BLaER1 treated with 17β-estradiol and CSF1 and Interleukin-3, amounts not matched to agents 10 nM and 100 nM (cell line): Measurements from ENCODE around the gene SPINK5.

Source experiments
- H3K27ac ChIP-seq, 11 experiments: shearing (Covaris generic); formaldehyde crosslinking; 2 replicates each; pipeline ENCODE4 v1.8.1; 2022
- H3K27me3 ChIP-seq, 11 experiments: shearing (Covaris generic); formaldehyde crosslinking; 2 replicates each; pipeline ENCODE4 v1.8.1; 2022
- H3K36me3 ChIP-seq, 11 experiments: shearing (Covaris generic); formaldehyde crosslinking; 2 replicates each; pipeline ENCODE4 v1.8.1; 2022
- H3K4me1 ChIP-seq, 10 experiments: shearing (Covaris generic); formaldehyde crosslinking; 2 replicates each; pipeline ENCODE4 v1.8.1; 2022
- H3K4me2 ChIP-seq, 11 experiments: shearing (Covaris generic); formaldehyde crosslinking; 2 replicates each; pipeline ENCODE4 v1.8.1; 2022
- H3K4me3 ChIP-seq, 10 experiments: shearing (Covaris generic); formaldehyde crosslinking; 2 replicates each; pipeline ENCODE4 v1.8.1; 2022
- H3K9ac ChIP-seq, 11 experiments: shearing (Covaris generic); formaldehyde crosslinking; 2 replicates each; pipeline ENCODE4 v1.8.1; 2022
- H3K9me3 ChIP-seq, 11 experiments: shearing (Covaris generic); formaldehyde crosslinking; replicated peaks in 1 of 11; 2 replicates each; pipeline ENCODE4 v1.8.1; 2022
- H4K20me1 ChIP-seq, 11 experiments: shearing (Covaris generic); formaldehyde crosslinking; 2 replicates each; pipeline ENCODE4 v1.8.1; 2022
- Cebpa-rat ChIP-seq, 11 experiments: shearing (Covaris generic); IDR thresholded peaks; 2 replicates each; pipeline ENCODE4 v1.8.1; 2022

The SPINK5 gene

GRCh38 chr5:148060309-148060708 is 3.5 kb upstream of the SPINK5 start:
- H3K27ac ChIP-seq = no peak overlapping the region
- no peaks in the 10 kb centered on the region for H3K27me3 ChIP-seq
- H3K9ac ChIP-seq = no peak overlapping the region
- H3K4me1 ChIP-seq = no peaks in the 10 kb centered on the region
- no peak for TF ChIP-seq Cebpa-rat (IDR thresholded peaks at IDR 0.05)
- no peak overlapping the region for H3K4me2 ChIP-seq
- H3K9me3 ChIP-seq = peaks cover 17 to 27% (median 21%) of the 10 kb centered on the region in 11 experiments
- H4K20me1 ChIP-seq = no peaks in the 10 kb centered on the region
- H3K36me3 ChIP-seq = no peaks in the 10 kb centered on the region
- H3K4me3 ChIP-seq = no peak overlapping the region

DNA sequence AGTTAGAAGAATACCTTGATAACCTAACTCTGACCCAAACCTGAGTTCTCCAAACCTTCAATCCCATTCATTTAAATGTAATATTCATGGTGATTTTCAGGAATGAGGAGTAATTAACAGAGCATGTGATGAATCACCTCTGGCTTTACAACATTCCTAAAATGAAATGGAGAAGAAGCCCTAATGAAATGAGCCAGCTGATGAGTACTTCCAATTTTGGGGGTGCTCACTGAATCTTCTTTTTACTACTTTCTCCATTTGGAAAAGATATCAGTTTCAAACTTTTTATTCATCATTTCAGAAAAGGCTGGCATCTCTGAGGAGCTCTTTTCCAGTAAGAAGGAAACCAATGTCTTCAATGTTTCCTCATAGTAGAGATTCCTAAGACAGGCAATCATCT is 2.9 kb upstream of the SPINK5 start:
- H3K4me3 ChIP-seq = no peak overlapping the region
- no peak for TF ChIP-seq Cebpa-rat (IDR thresholded peaks at IDR 0.05)
- no peak overlapping the region for H3K4me2 ChIP-seq
- H3K9ac ChIP-seq = no peak overlapping the region
- H3K27ac ChIP-seq = no peak overlapping the region
- peaks cover 11 to 22% (median 15%) of the 10 kb centered on the region in 11 experiments for H3K9me3 ChIP-seq
- no peaks in the 10 kb centered on the region for H3K27me3 ChIP-seq
- H3K4me1 ChIP-seq = no peaks in the 10 kb centered on the region
- no peaks in the 10 kb centered on the region for H3K36me3 ChIP-seq
- H4K20me1 ChIP-seq = no peaks in the 10 kb centered on the region

DNA sequence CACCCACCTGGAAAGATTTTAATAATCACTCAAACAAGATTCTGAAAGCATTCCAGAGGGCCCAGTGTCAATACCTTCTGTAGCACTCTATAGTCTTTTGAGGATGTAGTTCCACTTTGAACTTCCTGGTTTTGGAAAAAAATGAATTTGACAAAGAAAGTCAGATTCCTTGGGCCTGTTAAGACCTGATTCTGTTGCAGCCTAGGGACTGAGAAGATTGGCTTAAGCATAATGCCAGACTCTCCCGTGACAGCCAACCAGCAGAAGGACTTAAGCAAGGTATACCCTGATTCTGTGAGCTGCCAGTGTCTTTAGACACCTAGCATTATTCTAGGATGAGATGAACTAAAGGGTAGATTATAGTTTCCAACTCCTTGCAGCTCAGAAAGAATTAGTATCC is 6.8 kb downstream of the SPINK5 start:
- H3K9ac ChIP-seq = no peak overlapping the region
- H3K4me3 ChIP-seq = no peak overlapping the region
- H4K20me1 ChIP-seq = no peaks in the 10 kb centered on the region
- H3K27me3 ChIP-seq = no peaks in the 10 kb centered on the region
- no peak overlapping the region for H3K4me2 ChIP-seq
- no peak for TF ChIP-seq Cebpa-rat (IDR thresholded peaks at IDR 0.05)
- no peaks in the 10 kb centered on the region for H3K4me1 ChIP-seq
- no peak overlapping the region for H3K27ac ChIP-seq
- no peaks in the 10 kb centered on the region for H3K36me3 ChIP-seq
- H3K9me3 ChIP-seq = 0 out of 22 replicates have a peak, but pooled peaks cover 0 to 1% (median 0%) of the 10 kb centered on the region in 11 experiments

GRCh38 chr5:148072207-148072606 is 8.4 kb downstream of the SPINK5 start:
- H3K9me3 ChIP-seq = peaks cover 0 to 5% (median 0%) of the 10 kb centered on the region in 11 experiments; a peak in 3 of 22 replicates
- H3K4me3 ChIP-seq = no peak overlapping the region
- no peak for TF ChIP-seq Cebpa-rat (IDR thresholded peaks at IDR 0.05)
- H4K20me1 ChIP-seq = no peaks in the 10 kb centered on the region
- no peaks in the 10 kb centered on the region for H3K4me1 ChIP-seq
- H3K36me3 ChIP-seq = no peaks in the 10 kb centered on the region
- no peak overlapping the region for H3K4me2 ChIP-seq
- H3K27ac ChIP-seq = no peak overlapping the region
- no peak overlapping the region for H3K9ac ChIP-seq
- no peaks in the 10 kb centered on the region for H3K27me3 ChIP-seq

DNA sequence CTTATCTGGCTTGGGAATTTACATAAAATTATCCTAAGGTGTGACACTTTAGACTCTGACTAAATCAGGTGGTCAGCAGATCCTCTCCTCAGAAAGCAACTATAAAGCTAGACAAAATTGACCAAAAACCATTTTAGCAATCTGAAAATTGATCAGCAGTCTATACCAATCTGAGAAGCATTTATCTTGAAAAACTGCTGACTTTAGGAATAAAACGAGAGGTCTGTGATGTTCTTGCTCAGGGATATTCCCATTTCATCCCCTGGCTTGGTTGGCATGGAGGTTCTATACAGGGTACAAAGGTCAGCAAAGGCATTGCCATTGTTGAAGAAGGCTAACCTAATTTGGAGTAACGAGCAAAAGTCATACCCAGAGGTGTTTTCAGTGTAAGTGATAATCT is 11.7 kb downstream of the SPINK5 start:
- no peak for TF ChIP-seq Cebpa-rat (IDR thresholded peaks at IDR 0.05)
- H3K27ac ChIP-seq = no peak overlapping the region

DNA sequence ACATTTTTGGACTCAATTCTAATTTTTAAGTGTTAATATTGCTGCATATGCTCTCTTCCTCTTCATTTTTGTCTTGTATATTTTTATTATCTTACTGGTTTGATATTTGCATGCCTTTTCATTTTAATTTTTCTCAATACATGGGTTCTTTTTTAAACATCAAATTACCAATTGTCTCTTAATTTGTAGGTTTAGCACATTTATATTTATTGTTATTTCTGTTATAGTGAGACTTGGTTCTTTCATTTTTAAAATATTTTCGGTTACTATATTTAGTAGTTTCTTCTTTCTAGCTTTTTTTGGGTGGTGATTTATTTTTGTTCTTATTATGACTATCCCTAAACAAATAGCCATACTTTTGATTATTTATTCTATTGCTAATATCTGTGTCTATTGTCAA is 19.4 kb downstream of the SPINK5 start:
- Histone ChIP-seq H3K9ac (no peak overlapping the region), H4K20me1 (no peaks in the 10 kb centered on the region), H3K4me1 (no peaks in the 10 kb centered on the region), H3K9me3 (no peaks in the 10 kb centered on the region), H3K36me3 (no peaks in the 10 kb centered on the region), H3K4me3 (no peak overlapping the region), H3K4me2 (no peak overlapping the region), H3K27me3 (no peaks in the 10 kb centered on the region), H3K27ac (no peak overlapping the region)
- TF ChIP-seq Cebpa-rat (IDR thresholded peaks at IDR 0.05) = no peak

More for the DNA sequence above, 11.7 kb downstream of the SPINK5 start:
- Histone ChIP-seq H3K27me3 (no peaks in the 10 kb centered on the region), H3K9ac (no peak overlapping the region), H4K20me1 (no peaks in the 10 kb centered on the region), H3K4me3 (no peak overlapping the region), H3K4me2 (no peak overlapping the region), H3K4me1 (no peaks in the 10 kb centered on the region), H3K36me3 (no peaks in the 10 kb centered on the region), H3K9me3 (peaks cover 0 to 5% (median 0%) of the 10 kb centered on the region in 11 experiments; a peak in 3 of 22 replicates)

DNA sequence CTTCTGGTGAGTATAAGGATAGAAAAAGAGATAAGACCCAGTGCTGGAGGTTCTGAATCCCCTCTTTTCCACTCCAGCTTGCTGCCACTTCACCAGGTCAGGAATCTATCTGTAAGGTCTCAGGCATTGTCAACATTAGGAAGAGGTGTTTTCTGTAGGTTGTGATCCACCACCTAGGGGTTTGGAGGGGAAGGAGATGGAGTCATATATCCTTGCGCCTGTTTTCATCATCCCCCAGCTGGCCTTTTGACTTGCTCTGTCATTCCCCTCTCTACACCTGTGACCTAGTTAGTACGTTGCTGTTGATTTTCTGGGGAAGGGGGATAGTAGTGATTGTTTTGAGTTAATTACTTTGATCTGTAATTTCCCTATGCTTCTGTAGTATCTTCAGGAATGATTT is 20.5 kb downstream of the SPINK5 start:
- no peak for TF ChIP-seq Cebpa-rat (IDR thresholded peaks at IDR 0.05)
- H3K4me3 ChIP-seq = no peak overlapping the region
- H3K9me3 ChIP-seq = no peaks in the 10 kb centered on the region
- no peaks in the 10 kb centered on the region for H3K4me1 ChIP-seq
- no peak overlapping the region for H3K4me2 ChIP-seq
- no peaks in the 10 kb centered on the region for H3K27me3 ChIP-seq
- no peak overlapping the region for H3K9ac ChIP-seq
- no peaks in the 10 kb centered on the region for H3K36me3 ChIP-seq
- no peak overlapping the region for H3K27ac ChIP-seq
- no peaks in the 10 kb centered on the region for H4K20me1 ChIP-seq

DNA sequence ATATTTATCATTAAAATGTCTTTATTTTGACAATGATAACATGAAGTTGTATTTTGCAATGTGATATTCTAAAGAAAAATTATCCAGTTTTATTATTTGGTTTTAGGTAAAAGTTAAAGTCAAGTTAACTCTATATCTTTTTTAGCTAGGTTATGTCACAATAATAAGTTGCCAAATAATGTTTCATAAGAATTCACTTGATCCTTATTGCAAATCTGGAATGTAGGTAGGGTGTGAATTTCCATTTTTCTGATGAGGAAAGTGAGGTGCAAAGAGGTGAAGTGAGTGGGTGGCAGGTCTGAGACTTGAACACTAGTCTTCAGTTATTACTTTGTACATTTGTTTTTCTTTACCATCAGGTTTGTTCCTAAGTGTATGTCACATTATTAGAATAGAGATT is 21.5 kb downstream of the SPINK5 start:
- TF ChIP-seq Cebpa-rat (IDR thresholded peaks at IDR 0.05) = no peak
- H3K27me3 ChIP-seq = no peaks in the 10 kb centered on the region
- H4K20me1 ChIP-seq = no peaks in the 10 kb centered on the region
- H3K4me1 ChIP-seq = no peaks in the 10 kb centered on the region
- no peak overlapping the region for H3K4me2 ChIP-seq
- H3K27ac ChIP-seq = no peak overlapping the region
- no peak overlapping the region for H3K4me3 ChIP-seq
- H3K9me3 ChIP-seq = no peaks in the 10 kb centered on the region
- no peak overlapping the region for H3K9ac ChIP-seq
- H3K36me3 ChIP-seq = no peaks in the 10 kb centered on the region

GRCh38 chr5:148085977-148086705 is 22.4 kb downstream of the SPINK5 start:
- Histone ChIP-seq H3K9me3 (no peaks in the 10 kb centered on the region), H3K4me1 (no peaks in the 10 kb centered on the region), H3K36me3 (no peaks in the 10 kb centered on the region), H3K4me3 (no peak overlapping the region), H3K27ac (no peak overlapping the region), H3K27me3 (no peaks in the 10 kb centered on the region), H3K4me2 (no peak overlapping the region), H4K20me1 (no peaks in the 10 kb centered on the region), H3K9ac (no peak overlapping the region)
- no peak for TF ChIP-seq Cebpa-rat (IDR thresholded peaks at IDR 0.05)

- H3K4me2 ChIP-seq = no peak overlapping the region
- H3K36me3 ChIP-seq = no peaks in the 10 kb centered on the region
- no peak for TF ChIP-seq Cebpa-rat (IDR thresholded peaks at IDR 0.05)
- no peak overlapping the region for H3K27ac ChIP-seq
- no peaks in the 10 kb centered on the region for H4K20me1 ChIP-seq
- H3K4me1 ChIP-seq = no peaks in the 10 kb centered on the region
- H3K27me3 ChIP-seq = no peaks in the 10 kb centered on the region
- H3K9me3 ChIP-seq = no peaks in the 10 kb centered on the region
- no peak overlapping the region for H3K9ac ChIP-seq
- H3K4me3 ChIP-seq = no peak overlapping the region
Observed at GRCh38 chr5:148090146-148090772, 26.5 kb downstream of the SPINK5 start.
